GM18507 (cell line): ENCODE results near the gene MLKL.

Experiments used
- DNase-seq: peaks from one replicate; pipeline ENCODE4 v3.0.0; 2011; ENCODE audit warnings: low read depth; ENCODE audit not compliant: insufficient read length; ENCODE audit errors: extremely low spot score
- FAIRE-seq: peaks from 2 replicates; lab custom pipeline; 2011; peaks lifted over from hg19 to GRCh38; lab: Jason Lieb, UNC

MLKL gene

GRCh38 chr16:74622005-74622404, 78.7 kb downstream of the MLKL start:
- no peak for DNase-seq
- no peak for FAIRE-seq
